ENCODE measurements around the gene COA4. TPM values are rescaled to one million over a fixed set of nuclear protein-coding genes. Genes with fewer than 3 reads are reported as not detected.

Gene COA4
- total RNA-seq, 4 donors from 2014 or later: 53.3 to 73.2 (median 57.5) TPM

GRCh38 chr11:73851046-73851764 lies 25.4 kb downstream of the COA4 start:
- 99% methylated on average over 3 of the region's 3 CpGs for WGBS
- no peaks in the 10 kb centered on the region for H3K27me3 ChIP-seq
- no peaks in the 10 kb centered on the region for H3K9me3 ChIP-seq
- intact Hi-C loops (cut with DNase I): no loop called here
- no peaks in the 10 kb centered on the region for H3K4me1 ChIP-seq
- TF ChIP-seq POLR2AphosphoS5 (IDR thresholded peaks at IDR 0.05) (no peak), POLR2A (IDR thresholded peaks at IDR 0.05; ENCODE audit: low read depth) (no peak), EP300 (IDR thresholded peaks at IDR 0.05) (no peak), CTCF (IDR thresholded peaks at IDR 0.05) (no peak)
- H3K36me3 ChIP-seq: peaks cover 0 to 40% (median 2%) of the 10 kb centered on the region in 4 donors
- H3K27ac ChIP-seq (replicated peaks in 1 of 4): no peak overlapping the region
- H3K4me3 ChIP-seq: no peak overlapping the region
- no peak for DNase-seq (ENCODE audit: extremely low spot score)

GRCh38 chr11:73839123-73839457 lies 37.6 kb downstream of the COA4 start:
- TF ChIP-seq CTCF (IDR thresholded peaks at IDR 0.05): no peak
- TF ChIP-seq POLR2A (IDR thresholded peaks at IDR 0.05; ENCODE audit: low read depth): no peak
- TF ChIP-seq EP300 (IDR thresholded peaks at IDR 0.05): no peak
- no peak for TF ChIP-seq POLR2AphosphoS5 (IDR thresholded peaks at IDR 0.05)
- Histone ChIP-seq H3K27me3 (no peaks in the 10 kb centered on the region), H3K9me3 (no peaks in the 10 kb centered on the region), H3K36me3 (peaks cover 9 to 43% (median 15%) of the 10 kb centered on the region in 4 donors), H3K4me1 (no peaks in the 10 kb centered on the region), H3K4me3 (no peak overlapping the region), H3K27ac (replicated peaks in 1 of 4) (no peak overlapping the region)
- no peak for DNase-seq (ENCODE audit: extremely low spot score)
- intact Hi-C loops (cut with DNase I): no loop called here

GRCh38 chr11:73838443-73839122 lies 38.1 kb downstream of the COA4 start:
- Histone ChIP-seq H3K4me1 (no peaks in the 10 kb centered on the region), H3K27me3 (no peaks in the 10 kb centered on the region), H3K27ac (replicated peaks in 1 of 4) (no peak overlapping the region), H3K36me3 (peaks cover 7 to 38% (median 13%) of the 10 kb centered on the region in 4 donors), H3K4me3 (no peak overlapping the region), H3K9me3 (no peaks in the 10 kb centered on the region)
- no peak for TF ChIP-seq EP300 (IDR thresholded peaks at IDR 0.05)
- TF ChIP-seq POLR2A (IDR thresholded peaks at IDR 0.05; ENCODE audit: low read depth): no peak
- TF ChIP-seq CTCF (IDR thresholded peaks at IDR 0.05): no peak
- TF ChIP-seq POLR2AphosphoS5 (IDR thresholded peaks at IDR 0.05): no peak
- intact Hi-C loops (cut with DNase I): no loop called here
- 80% methylated on average over 3 of the region's 3 CpGs for WGBS
- DNase-seq (ENCODE audit: extremely low spot score): no peak

- H3K9me3 ChIP-seq: no peaks in the 10 kb centered on the region
- H3K4me1 ChIP-seq: no peaks in the 10 kb centered on the region
- peaks cover 7 to 59% (median 26%) of the 10 kb centered on the region in 4 donors for H3K36me3 ChIP-seq
- no peak overlapping the region for H3K4me3 ChIP-seq
- 85% methylated on average over 2 of the region's 2 CpGs for WGBS
- H3K27me3 ChIP-seq: no peaks in the 10 kb centered on the region
- intact Hi-C loops (cut with DNase I): no loop called here
- DNase-seq (ENCODE audit: extremely low spot score): no peak
- no peak overlapping the region for H3K27ac ChIP-seq (replicated peaks in 1 of 4)
- TF ChIP-seq EP300 (IDR thresholded peaks at IDR 0.05): no peak
- TF ChIP-seq POLR2AphosphoS5 (IDR thresholded peaks at IDR 0.05): no peak
- TF ChIP-seq POLR2A (IDR thresholded peaks at IDR 0.05; ENCODE audit: low read depth): no peak
- no peak for TF ChIP-seq CTCF (IDR thresholded peaks at IDR 0.05)
Measured at GRCh38 chr11:73833067-73833466, 43.6 kb downstream of the COA4 start.
